GM19324 (cell line): ENCODE data around the gene NAA80.

Experiments
- ATAC-seq: cut with Tn5 transposase; IDR thresholded peaks from one replicate; pipeline ENCODE4 v1.9.1; 2021; ENCODE audit warnings: mild to moderate bottlenecking, moderate library complexity; ENCODE audit not compliant: unreplicated experiment, low FRiP score

NAA80 gene

DNA sequence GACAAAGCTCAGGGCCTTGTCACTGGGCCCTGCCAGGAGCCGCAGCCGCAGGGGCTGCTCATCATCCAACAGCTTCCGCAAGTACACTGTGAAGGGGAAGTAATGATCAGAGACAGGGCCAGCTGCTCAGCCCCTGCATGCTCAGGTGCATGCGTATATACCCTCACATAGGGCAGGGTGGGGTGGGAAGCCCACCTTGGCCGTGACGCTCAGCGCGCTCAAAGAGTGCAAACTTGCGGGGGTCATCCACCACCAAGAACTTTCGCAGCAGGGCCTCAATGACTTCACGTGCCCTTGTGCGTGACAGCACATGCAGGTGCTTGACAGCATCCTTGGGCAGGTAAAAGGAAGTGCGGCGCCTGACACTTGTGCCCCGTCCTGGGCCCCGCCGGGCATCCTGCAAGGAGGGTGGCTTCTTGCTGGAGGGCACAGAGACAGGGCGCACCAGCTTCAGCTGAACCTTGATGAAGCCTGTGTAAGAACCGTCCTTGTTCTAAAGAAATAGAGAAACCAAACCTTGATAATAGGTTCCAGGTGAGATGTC is 32.2 kb upstream of the NAA80 start:
- no peak for ATAC-seq

GRCh38 chr3:50330330-50330729 is 31.1 kb upstream of the NAA80 start:
- no peak for ATAC-seq

DNA sequence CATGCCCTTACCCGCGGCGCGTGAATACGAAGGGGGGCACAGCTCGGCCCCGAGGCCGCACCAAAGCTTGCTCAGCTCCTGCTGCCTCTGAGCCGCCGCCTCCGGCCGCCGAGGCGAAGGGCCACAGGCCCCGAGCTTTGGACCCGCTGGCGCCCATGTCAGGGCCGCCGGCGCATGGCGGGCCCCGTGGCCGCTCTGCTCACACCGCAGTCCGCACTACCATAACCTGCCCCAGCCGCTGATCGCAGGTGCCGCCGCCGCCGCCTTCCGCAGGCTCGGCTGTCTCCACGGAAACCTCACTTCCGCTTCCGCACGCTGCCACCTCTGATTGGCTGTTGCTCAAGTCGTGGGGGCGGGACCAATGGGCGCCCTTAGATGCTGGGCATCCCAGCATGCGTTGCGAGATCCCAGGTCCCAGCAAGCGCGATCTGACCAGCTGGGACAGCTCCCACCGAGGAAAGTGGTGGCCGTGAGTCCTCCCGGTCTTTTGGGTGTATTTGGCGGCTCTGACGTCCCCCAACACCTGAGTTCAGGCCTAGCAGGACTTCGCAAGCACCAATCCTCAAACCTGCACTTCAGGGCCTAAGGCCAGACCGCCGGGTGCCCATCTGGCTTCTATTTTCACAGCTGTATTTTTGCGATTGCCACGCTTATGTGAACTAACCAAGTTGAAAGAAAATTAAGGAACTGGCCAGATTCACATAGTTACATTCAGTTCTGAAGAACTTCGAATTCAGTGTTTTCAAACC is 28.9 kb upstream of the NAA80 start, which contains the start of gene TUSC2:
TSS of gene TUSC2 (minus strand) at position 281 of the 749 bp plus-strand sequence. CDS start at position 157, 124 bp downstream.
- ATAC-seq, result peak; percentile 80

GRCh38 chr3:50327129-50327528 is 27.9 kb upstream of the NAA80 start:
- ATAC-seq, result no peak

- no peak for ATAC-seq
Observed at GRCh38 chr3:50326182-50326541, 27.0 kb upstream of the NAA80 start.

GRCh38 chr3:50325497-50326181 is 26.4 kb upstream of the NAA80 start:
- no peak for ATAC-seq

DNA sequence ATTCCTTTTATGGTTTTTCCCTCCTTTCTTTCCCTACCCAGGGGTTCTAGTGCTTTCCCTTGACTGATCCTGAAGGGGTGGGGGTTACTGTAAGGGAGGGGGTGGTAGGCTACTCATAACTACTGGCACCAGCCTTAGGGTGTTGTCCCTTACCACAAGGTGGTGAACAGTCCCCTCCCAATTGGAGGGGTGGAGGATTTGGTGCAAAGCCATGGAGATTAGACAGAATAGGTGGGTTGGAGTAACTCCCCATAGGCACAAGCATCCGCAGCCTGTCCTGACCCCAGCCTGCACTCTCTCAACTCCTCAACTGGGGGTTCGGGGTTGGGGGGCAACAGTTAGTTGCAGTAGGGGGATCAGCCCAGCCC is 25.9 kb upstream of the NAA80 start:
- no peak for ATAC-seq

DNA sequence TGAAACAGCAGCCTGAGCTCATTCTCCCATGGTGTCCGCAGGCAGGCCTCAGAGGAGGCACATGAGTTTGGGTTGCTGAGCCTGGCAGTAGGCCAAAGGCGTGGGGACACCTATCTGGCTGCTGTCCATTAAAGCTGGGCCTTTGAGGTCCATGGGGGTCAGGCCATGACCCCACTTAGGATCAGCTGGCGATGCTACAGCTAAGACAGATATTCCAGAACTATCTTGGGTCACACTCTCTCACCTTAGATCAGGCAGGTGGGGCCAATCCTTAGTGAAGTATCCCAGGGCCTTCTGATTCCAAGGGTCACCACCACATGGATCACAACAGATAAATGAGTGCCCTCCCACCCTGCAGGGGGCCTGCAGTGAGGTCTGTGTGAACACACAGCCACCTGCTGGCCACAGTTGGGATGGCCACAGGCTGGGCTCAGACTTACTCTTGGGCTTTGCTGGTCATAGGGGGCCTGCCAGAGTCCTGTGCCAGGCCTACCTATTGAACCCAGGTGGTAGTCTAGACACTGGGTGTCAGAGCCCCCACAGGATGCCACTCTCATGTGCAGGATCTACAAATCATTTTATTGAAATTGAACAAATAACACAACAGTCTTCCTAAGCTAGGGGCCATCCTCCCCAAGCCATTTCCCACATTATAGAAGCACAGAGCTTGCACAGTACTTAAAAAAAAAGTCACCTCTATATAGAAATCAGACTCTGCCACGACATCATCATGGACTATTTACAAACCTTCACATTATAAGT is 25.3 kb upstream of the NAA80 start:
- no peak for ATAC-seq

DNA sequence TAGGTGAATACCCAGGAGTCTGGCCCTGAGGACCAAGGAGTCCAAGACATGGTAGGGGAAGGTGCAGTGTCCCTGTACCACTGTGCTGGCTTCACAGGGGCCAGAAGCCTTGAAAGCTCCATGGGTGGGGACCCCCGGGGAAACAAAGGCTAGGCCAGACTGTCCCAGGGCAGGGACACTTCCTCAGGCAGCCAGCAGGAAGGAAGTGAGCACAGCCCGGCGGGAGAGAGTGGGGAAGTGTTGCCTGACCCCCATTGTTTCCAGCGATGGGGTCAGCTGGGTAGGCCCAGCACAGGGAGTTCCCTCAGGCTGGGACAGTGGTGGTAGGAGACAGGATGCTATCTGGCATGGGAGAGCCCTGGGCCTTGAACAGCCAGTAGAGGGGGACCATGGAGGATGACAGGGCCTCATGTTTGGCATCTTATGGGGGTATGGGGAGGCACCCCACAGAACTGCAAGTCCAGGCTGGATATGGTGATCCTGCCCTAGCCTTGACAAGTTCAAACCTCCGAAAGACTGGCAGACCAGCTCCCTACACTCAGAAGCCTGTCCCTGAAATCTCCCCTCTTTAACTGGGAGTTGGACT is 24.5 kb upstream of the NAA80 start:
- no peak for ATAC-seq

DNA sequence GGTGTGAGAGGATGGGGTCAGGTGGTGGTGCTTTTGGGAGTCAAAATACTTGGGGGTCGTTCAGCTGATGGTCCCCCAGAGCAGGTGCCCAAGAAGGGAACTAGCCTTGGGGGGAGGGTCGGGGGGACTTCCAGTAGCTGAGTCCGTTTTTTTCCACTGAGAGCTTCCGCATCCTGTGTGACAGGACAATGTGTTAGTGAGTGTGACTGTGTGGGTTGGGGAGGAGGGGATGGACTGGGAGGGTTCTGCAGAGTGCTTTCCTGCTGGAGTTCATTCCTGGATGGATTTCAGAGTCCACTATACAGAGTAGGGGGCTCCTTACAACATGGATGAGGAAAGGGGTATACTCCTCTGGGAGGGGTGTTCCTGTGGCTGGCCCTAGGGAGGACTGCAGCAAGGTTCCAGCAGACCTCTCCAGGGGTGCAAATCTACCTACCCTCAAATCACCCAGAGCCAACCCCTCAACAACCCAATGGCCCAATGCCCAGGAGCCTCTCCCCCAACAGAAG is 23.9 kb upstream of the NAA80 start:
- no peak for ATAC-seq

DNA sequence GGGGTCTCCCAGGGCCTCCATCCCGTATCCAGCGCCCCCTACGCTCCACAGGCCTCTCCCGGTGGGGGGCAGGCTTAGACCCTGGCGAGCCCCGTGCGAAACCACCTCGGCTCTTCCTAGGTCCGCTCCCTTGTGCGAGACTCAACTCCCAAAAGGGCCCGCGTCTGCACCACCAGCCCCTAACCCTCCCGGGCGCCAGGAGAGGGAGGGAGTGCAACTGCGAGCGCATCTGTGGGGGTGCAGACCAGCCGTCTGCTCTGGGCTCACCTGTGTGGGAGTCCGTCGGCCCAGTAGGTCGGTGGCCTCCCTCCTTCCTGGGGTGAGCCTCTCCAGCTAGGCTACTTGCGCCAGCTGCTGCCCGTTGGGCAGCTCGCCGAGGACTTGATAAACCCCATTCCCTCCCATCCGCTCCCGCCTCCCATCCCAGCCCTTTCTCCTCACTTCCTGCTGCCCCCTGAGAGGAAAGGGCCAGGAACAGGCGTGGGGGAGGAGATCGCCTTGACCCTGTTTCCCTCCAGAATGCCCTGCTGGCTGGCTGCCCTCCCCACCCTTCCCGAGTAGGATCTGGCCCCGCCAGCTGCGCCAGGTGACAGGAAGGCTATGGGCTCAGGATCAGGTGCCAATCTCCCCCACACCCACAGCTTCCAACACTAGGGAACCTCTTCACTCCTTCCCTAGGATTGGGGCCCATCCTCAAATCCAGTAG is 23.3 kb upstream of the NAA80 start, which contains the start of gene HYAL2:
TSS of gene HYAL2 (minus strand) at position 360 of the 706 bp plus-strand sequence. CDS start 2,256 bp downstream, outside the sequence.
- ATAC-seq, result no peak

DNA sequence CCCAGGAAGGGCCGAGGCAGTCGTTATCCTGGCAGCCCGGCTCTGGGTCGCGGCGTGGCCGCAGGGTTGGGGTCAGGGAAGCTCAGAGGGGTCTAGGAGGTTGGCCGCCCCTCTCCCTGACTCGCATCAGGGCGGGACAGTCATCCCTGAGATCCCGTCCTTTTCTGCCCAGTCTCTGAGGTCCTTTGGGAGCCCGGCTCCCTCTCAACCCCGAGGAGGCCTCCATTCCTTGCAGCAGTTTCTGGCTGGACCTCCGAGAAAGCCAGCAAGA is 22.8 kb upstream of the NAA80 start:
- no peak for ATAC-seq

DNA sequence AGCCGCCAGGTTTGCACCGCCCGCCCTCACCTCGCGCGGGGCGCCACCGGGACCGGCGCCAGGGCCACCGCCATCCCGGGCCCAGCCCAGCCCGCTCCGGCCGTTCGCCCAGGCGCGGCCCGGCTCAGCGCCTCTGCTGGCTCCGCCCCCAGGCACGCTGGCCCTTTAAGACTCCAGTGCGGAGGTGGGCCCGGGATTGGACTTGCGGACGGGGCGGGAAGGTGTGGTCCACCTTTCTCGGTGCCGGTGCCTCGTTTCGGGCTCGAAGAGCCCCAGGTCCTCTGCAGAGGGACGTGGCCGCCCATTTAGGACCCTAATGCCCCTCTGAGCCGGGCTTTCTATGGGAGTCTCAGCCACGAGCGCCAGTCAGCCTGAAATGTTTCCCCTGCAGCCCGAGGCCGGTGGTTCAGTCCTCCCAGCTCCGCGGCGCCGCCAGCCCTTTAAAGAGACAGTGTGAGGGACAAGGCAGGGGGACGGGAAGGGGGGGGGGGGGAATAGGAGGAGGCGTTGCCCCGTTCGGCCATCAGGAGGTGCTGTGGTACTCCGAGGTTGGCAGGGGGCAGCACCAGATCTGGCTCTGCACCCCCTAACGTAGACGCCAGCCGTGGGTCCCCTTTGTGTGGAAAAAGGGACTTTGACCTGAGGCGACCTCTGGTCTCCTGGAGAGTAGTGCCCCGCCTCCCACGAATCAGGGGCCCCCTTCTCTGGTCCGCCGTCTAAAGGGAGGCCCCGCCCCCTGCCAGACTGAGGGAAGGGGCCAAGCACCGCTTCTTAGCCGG is 22.3 kb upstream of the NAA80 start:
- ATAC-seq, result peak; percentile 83

DNA sequence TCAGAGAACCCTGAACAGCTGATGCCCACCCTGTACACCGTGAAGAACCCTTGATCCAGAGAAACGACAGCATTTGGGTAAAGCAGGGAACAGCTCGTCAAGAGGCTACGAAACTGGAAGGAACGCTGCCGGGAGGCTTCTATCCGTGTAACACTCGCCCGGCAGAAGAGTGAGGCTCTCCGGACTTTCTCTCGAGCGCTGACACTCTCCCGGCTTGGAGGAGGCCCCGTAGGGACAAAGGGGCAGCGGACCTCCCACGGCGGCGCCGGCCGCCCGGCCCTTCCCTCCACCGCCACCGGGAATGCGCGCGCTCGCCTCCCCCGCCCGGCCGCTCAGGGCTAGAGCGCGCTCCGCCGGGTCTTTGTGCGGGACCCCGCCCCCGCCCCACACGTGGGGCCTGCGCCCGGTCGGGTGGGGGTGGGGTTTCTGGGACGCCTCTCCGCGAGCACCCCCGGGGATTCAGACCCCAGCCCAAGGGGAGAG is 21.7 kb upstream of the NAA80 start:
- peak; percentile 52 for ATAC-seq

DNA sequence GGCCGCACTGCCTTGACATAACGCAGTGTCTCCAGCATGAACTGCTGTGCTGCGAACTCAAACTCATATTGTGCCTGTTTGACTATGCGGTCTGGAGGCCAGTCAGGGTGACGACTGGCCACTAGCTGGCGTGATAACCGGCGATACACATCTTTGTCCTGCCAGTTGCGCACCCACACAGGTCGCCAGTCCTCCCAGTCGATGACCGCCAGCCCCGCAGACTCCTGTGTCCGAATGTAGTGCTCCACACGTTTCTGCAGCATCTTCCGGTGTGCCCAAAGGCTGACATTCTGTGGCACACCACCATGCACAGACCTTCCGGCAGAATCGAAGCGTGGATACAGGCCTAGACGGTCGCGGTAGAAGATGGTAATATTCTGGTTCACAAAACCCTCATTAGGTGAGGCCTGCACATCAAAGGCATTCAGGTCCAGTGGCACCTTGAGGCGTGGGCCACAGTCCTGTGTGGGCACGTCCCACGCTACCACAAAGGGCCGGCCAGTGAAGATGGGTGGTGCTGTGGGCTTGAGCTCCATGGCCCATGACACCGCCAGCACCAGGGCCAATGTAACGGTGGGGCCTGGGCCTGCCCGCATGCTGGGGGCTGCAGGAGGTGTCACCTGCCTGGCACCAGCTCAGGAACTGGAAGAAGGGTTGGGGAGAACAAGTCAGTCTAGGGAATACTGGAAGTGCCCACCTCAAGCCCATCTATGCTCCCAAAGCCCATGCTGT is 20.9 kb upstream of the NAA80 start:
- no peak for ATAC-seq

DNA sequence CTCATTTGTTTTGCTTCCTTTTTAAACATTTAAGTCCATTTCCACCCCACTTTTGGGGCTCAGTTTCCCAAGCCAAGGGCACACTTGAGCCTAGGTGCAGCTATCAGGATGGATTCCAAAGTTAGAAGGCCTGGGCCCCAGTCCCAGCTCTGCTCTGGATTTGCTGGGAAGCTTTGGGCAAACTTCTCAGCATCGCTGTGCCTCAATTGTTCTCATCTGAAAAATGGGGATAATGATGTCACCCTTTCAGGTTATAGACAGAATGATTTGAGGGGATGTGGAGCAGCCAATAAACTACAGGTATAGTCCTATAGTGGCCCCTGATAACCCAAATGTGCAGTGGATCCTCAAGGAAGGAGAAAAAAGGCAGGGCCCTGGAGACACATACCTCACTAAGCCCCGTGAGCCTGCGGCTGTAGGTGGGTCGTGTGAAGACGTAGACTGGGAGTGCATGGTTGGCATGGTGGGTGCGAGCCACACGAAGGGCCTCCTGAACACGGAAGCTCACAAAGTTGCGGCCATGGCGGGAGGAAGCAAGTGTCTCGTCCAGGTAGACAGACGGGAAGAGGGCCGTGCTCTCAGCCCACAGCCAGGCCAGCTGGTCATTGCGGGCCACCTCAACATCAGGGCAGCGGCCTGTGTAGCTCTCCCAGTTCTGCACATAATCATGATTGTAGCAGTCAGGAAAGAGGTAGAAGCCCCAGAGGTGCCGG is 20.1 kb upstream of the NAA80 start:
- ATAC-seq, result no peak

GRCh38 chr3:50318615-50319014 is 19.4 kb upstream of the NAA80 start:
- ATAC-seq, result no peak

- no peak for ATAC-seq
Observed at GRCh38 chr3:50318163-50318562, 19.0 kb upstream of the NAA80 start.
